WERI-Rb-1 (cell line): Measurements from ENCODE around the gene COL2A1.
A peak's percentile ranks its signal among the peaks of the same experiment; 100 is the strongest.

ENCODE experiments used
- DNase-seq: peaks from one replicate; pipeline ENCODE4 v3.0.0-alpha.2; 2020
- H3K27ac ChIP-seq: fragments of 250-450 bp; sonication (Bioruptor Pico); 2 replicates; pipeline ENCODE4 v1.5.1; 2020; ENCODE audit warnings: mild to moderate bottlenecking, moderate library complexity
- H3K27me3 ChIP-seq: fragments of 250-450 bp; sonication (Bioruptor Pico); 2 replicates; pipeline ENCODE4 v1.5.1; 2021; ENCODE audit warnings: mild to moderate bottlenecking, low read depth, moderate library complexity; ENCODE audit not compliant: insufficient read depth, severe bottlenecking
- H3K36me3 ChIP-seq: fragments of 250-450 bp; sonication (Bioruptor Pico); 2 replicates; pipeline ENCODE4 v1.5.1; 2020; ENCODE audit warnings: mild to moderate bottlenecking, moderate library complexity
- H3K4me3 ChIP-seq: 2 replicates; pipeline ENCODE4 v1.5.1; 2011; ENCODE audit warnings: low read depth, mild to moderate bottlenecking, control low read depth, low read length
- H3K9me3 ChIP-seq: fragments of 250-450 bp; sonication (Bioruptor Pico); 2 replicates; pipeline ENCODE4 v1.5.1; 2021; ENCODE audit warnings: mild to moderate bottlenecking, moderate library complexity; ENCODE audit not compliant: severe bottlenecking
- TF ChIP-seq, protein P1 (sequence below): IDR thresholded peaks from 2 replicates; pipeline ENCODE4 v1.5.1; 2011; ENCODE audit warnings: low read depth, mild to moderate bottlenecking, control low read depth, inconsistent platforms, low read length

The COL2A1 gene

DNA sequence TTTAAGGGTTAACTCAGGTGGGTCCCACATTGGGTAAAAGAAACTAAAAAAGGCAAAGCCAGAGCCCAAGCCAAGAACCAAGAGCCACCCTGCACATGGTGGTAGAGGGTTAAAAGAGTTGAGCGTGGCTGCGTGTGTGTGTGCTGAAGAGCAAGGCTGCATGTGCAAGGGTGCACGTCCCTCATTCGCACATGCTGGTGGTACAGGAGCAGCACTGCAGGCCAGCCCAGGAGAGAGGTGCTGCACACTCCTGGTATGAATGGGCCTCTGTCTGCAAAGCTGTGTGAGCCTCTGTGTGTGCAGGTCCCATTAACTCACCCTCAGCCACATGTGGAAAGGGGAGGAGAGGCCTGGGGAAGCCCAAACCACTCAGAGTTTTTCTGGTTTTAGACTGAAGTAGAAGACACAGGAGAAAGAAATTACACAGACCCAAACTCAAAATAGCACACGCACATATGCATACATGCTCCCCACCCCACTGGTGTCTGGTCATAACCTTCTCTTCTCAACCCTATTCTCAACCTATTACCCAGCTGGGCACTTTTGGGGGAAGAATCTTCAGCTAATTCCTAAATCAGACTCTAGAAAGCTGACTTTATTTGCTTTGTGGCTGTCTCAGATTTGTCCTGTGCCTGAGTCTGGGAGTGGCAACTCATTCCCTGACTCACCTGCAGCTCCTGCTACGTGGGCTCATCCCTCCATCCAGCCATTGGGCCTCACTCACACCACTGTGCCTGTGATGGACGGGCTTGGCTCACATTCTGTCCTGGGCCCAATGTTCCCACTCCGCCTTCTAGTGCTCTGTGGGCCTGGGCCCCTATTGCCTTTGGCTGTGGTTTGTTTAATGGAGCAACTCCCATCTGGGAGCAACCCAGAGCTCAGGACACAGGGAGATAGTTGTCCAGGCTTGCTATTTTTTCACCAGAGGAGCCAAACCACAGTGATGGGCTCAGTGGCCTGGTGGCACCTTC is 30.8 kb upstream of the COL2A1 start:
- no peak overlapping the region for H3K4me3 ChIP-seq
- H3K9me3 ChIP-seq, result no peaks in the 10 kb centered on the region
- TF ChIP-seq, protein P1, sequence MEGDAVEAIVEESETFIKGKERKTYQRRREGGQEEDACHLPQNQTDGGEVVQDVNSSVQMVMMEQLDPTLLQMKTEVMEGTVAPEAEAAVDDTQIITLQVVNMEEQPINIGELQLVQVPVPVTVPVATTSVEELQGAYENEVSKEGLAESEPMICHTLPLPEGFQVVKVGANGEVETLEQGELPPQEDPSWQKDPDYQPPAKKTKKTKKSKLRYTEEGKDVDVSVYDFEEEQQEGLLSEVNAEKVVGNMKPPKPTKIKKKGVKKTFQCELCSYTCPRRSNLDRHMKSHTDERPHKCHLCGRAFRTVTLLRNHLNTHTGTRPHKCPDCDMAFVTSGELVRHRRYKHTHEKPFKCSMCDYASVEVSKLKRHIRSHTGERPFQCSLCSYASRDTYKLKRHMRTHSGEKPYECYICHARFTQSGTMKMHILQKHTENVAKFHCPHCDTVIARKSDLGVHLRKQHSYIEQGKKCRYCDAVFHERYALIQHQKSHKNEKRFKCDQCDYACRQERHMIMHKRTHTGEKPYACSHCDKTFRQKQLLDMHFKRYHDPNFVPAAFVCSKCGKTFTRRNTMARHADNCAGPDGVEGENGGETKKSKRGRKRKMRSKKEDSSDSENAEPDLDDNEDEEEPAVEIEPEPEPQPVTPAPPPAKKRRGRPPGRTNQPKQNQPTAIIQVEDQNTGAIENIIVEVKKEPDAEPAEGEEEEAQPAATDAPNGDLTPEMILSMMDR, result no peak
- H3K36me3 ChIP-seq, result no peaks in the 10 kb centered on the region
- H3K27me3 ChIP-seq, result no peaks in the 10 kb centered on the region
- no peak for DNase-seq
- H3K27ac ChIP-seq, result no peak overlapping the region

DNA sequence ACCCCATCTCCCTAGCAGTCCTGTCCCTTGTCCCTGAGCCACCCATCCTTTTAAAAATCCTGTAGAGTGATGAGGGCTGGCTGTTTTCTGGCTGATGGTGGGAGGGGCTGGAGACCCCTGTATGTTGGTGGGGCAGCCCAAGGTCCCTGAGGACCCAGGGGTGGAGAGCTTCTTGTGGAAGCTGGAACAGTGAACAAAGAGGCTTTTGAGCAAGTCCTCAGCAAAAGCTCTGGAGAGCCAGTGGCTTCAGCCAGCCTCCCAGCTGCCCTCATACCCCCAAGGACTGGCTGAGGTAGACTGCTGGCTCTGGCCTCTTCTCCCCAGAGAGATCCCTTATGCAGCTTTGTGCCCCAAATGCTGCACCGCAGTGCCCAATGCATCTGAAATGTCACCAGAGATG is 29.2 kb upstream of the COL2A1 start:
- Histone ChIP-seq H3K9me3 (no peaks in the 10 kb centered on the region), H3K27me3 (no peaks in the 10 kb centered on the region), H3K27ac (no peak overlapping the region), H3K4me3 (no peak overlapping the region), H3K36me3 (no peaks in the 10 kb centered on the region)
- no peak for DNase-seq
- TF ChIP-seq, protein P1, result no peak

DNA sequence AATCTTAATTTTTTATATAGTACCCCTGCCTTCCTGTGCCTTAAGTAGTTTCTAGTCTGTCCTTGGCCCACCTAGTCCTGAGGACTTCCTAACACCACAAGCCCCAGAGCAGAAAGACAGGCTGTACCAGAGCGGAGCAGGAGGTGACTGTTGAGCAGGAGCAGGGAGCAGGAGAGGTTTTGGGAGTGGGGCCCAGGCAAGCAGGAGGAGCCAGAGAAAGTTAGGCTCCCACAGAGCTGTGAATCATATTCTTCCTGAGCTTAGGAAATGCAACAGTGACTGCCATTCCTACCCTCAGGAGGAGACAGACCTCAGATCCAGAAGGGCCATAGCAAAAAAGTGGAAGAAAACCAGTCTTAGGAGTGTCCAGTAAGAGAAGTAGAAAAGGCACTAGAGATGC is 28.3 kb upstream of the COL2A1 start:
- Histone ChIP-seq H3K27ac (no peak overlapping the region), H3K27me3 (no peaks in the 10 kb centered on the region), H3K9me3 (no peaks in the 10 kb centered on the region), H3K36me3 (no peaks in the 10 kb centered on the region), H3K4me3 (no peak overlapping the region)
- DNase-seq, result no peak
- TF ChIP-seq, protein P1, result no peak

DNA sequence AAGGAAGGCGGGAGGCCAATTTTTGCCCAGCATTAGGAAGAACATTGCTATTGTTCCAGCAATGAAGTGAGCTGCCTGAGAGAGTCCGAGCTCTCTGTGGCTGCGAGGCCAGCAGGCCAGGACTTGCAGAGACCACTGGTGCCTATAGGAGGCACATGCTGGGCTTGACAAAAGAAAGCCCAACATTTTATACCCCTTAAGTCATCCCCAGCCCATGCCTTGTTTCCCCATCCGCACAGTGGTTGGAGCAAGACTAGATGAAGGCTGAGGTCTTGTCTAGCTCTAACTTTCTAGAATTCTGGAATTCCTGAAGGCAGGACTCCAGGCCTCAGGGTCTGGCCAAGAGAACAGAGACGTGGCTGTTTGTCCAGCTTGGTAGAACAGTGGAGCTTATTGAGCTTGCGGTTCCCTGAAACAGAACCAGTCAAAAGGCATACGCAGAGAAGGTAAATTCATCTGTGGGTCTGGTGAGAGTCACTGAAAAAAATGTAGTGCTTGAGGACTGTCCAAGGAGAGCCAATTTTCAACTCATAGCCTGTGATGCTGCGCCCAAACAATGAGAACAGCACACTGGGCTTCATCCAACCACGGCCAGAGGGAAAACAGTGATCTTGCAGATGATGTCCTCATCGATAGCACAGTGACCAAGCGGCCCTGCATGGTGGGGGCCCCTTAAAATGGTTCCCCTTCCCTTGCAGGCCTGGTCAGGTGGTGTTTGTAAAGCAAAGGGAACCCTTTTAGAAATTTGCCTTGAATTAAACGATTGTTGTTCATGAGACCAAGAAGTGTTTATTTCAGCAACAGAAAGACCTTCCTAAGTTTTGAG is 27.1 kb upstream of the COL2A1 start:
- Histone ChIP-seq H3K27ac (no peak overlapping the region), H3K9me3 (no peaks in the 10 kb centered on the region), H3K36me3 (no peaks in the 10 kb centered on the region), H3K27me3 (no peaks in the 10 kb centered on the region), H3K4me3 (no peak overlapping the region)
- DNase-seq, result no peak
- TF ChIP-seq, protein P1, result no peak

DNA sequence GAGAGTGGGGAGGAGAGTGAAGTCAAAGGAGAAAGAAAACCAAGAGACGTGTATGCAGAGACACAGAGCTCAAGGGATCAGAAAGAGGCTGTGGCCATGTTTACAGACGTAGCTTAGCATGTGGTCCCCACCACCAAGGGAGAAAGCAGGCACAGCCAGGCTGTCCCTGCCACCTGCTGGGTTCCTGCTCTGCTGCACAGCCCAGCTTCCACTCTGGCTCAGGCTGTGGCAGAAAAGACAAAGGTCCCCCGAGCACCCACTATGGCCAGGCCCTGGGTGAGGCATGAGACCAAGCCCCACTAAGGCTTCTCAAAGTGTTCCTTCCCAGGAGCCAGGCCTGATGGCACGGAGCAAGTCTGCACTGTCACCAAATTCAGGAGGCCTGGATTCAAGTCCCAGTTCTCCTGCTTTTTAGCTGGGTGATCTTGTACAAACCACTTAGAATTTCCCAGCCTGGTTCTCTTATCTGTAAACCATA is 25.9 kb upstream of the COL2A1 start:
- H3K27ac ChIP-seq, result no peak overlapping the region
- peak; percentile 30 for DNase-seq
- H3K4me3 ChIP-seq, result no peak overlapping the region
- H3K27me3 ChIP-seq, result no peaks in the 10 kb centered on the region
- TF ChIP-seq, protein P1, result peak; percentile 52
- H3K36me3 ChIP-seq, result no peaks in the 10 kb centered on the region
- H3K9me3 ChIP-seq, result no peaks in the 10 kb centered on the region
